IMR-90 (cell line): ENCODE data around the gene RBBP4. TPM values are rescaled to one million over a fixed set of nuclear protein-coding genes. Genes with fewer than 3 reads are reported as not detected.

ENCODE experiments used
- ATAC-seq: fragments of 200-7000 bp; cut with Tn5 transposase; 2 replicates; pipeline ENCODE4 v1.9.1; 2020; ENCODE audit warnings: low read depth, mild to moderate bottlenecking, moderate library complexity
- BruUV-seq: library from RNA; stranded (reverse); fragments of 400-500 nt; replicated peaks from 2 replicates; lab custom pipeline; 2021; lab: Mats Ljungman, UMichigan
- CTCF ChIA-PET: fragments of 300-600 bp; formaldehyde crosslinking; extraction: SDS; loops from one replicate; lab custom pipeline; 2021; ENCODE audit warnings: antibody characterized with exemption; lab: Yijun Ruan, JAX
- POLR2A ChIA-PET: fragments of 300-600 bp; sonication (Branson Sonifier 250); formaldehyde crosslinking; loops from one replicate; lab custom pipeline; 2022; ENCODE audit warnings: antibody characterized with exemption; ENCODE audit not compliant: unreplicated experiment; lab: Charles Lee
- DNase-seq: peaks from one replicate; pipeline ENCODE4 v3.0.0; 2013
- H2AFZ ChIP-seq: replicated peaks from 2 replicates; pipeline ENCODE3; 2013; ENCODE audit warnings: low read length, mild to moderate bottlenecking; ENCODE audit not compliant: poor library complexity
- H2AK5ac ChIP-seq: 2 replicates; pipeline ENCODE4 v1.6.1; 2013; ENCODE audit warnings: low read depth, low read length, inconsistent platforms
- H2AK9ac ChIP-seq: replicated peaks from 2 replicates; pipeline ENCODE3; 2013; ENCODE audit warnings: mild to moderate bottlenecking, low read depth, low read length, moderate library complexity; ENCODE audit not compliant: poor library complexity
- H2BK120ac ChIP-seq: 2 replicates; pipeline ENCODE4 v1.6.1; 2013; ENCODE audit warnings: low read depth, low read length, inconsistent platforms
- H2BK15ac ChIP-seq: 3 replicates; pipeline ENCODE4 v1.6.1; 2013; ENCODE audit warnings: low read depth, low read length, inconsistent platforms
- H2BK20ac ChIP-seq: 2 replicates; pipeline ENCODE4 v1.6.1; 2013; ENCODE audit warnings: low read depth, mild to moderate bottlenecking, inconsistent platforms, low read length, moderate library complexity
- H2BK5ac ChIP-seq: 2 replicates; pipeline ENCODE4 v1.6.1; 2013; ENCODE audit warnings: mild to moderate bottlenecking, low read depth, low read length, inconsistent platforms; ENCODE audit not compliant: poor library complexity, severe bottlenecking
- H3K14ac ChIP-seq: replicated peaks from 2 replicates; pipeline ENCODE4 v1.6.1; 2013; ENCODE audit warnings: low read depth, low read length, inconsistent platforms
- H3K18ac ChIP-seq: 2 replicates; pipeline ENCODE4 v1.6.1; 2013; ENCODE audit warnings: low read depth, low read length, control low read depth
- H3K23ac ChIP-seq: 2 replicates; pipeline ENCODE4 v1.6.1; 2013; ENCODE audit warnings: low read depth, low read length, inconsistent platforms
- H3K27ac ChIP-seq: 2 replicates; pipeline ENCODE4 v1.5.1; 2013; ENCODE audit warnings: mild to moderate bottlenecking, control low read depth, low read length; ENCODE audit not compliant: insufficient read depth
- H3K27me3 ChIP-seq: 2 replicates; pipeline ENCODE4 v1.6.1; 2013; ENCODE audit warnings: low read length; ENCODE audit not compliant: control insufficient read depth, insufficient read depth
- H3K36me3 ChIP-seq: 2 replicates; pipeline ENCODE4 v1.6.1; 2013; ENCODE audit warnings: low read length, mixed read lengths; ENCODE audit not compliant: control insufficient read depth, insufficient read depth
- H3K4ac ChIP-seq: 2 replicates; pipeline ENCODE4 v1.6.1; 2013; ENCODE audit warnings: low read depth, low read length, inconsistent platforms
- H3K4me1 ChIP-seq: 2 replicates; pipeline ENCODE4 v1.6.1; 2013; ENCODE audit warnings: low read length, mixed read lengths; ENCODE audit not compliant: control insufficient read depth, insufficient read depth
- H3K4me2 ChIP-seq: 2 replicates; pipeline ENCODE4 v1.6.1; 2013; ENCODE audit warnings: low read depth, mild to moderate bottlenecking, control low read depth, low read length, moderate library complexity
- H3K4me3 ChIP-seq: 2 replicates; pipeline ENCODE4 v1.5.1; 2013; ENCODE audit warnings: low read depth, mild to moderate bottlenecking, control low read depth, low read length, moderate library complexity; ENCODE audit not compliant: insufficient read depth
- H3K56ac ChIP-seq: 2 replicates; pipeline ENCODE4 v1.6.1; 2013; ENCODE audit warnings: low read length, inconsistent platforms; ENCODE audit not compliant: insufficient read depth; ENCODE audit errors: extremely low read depth
- H3K79me1 ChIP-seq, 2 experiments: 2 replicates each; pipeline ENCODE4 v1.6.1; 2013; ENCODE audit warnings: low read length in 2 of 2, inconsistent platforms in 1 of 2, low read depth in 1 of 2
- H3K9ac ChIP-seq: 2 replicates; pipeline ENCODE4 v1.6.1; 2013; ENCODE audit warnings: low read depth, low read length, control low read depth
- H3K9me1 ChIP-seq: 2 replicates; pipeline ENCODE4 v1.6.1; 2013; ENCODE audit warnings: low read length, inconsistent platforms; ENCODE audit not compliant: insufficient read depth
- H3K9me3 ChIP-seq: 2 replicates; pipeline ENCODE4 v1.6.1; 2013; ENCODE audit warnings: low read length; ENCODE audit not compliant: control insufficient read depth, insufficient read depth
- H4K20me1 ChIP-seq: 2 replicates; pipeline ENCODE4 v1.6.1; 2013; ENCODE audit warnings: low read length, inconsistent platforms; ENCODE audit not compliant: insufficient read depth
- H4K5ac ChIP-seq: 2 replicates; pipeline ENCODE4 v1.6.1; 2013; ENCODE audit warnings: mild to moderate bottlenecking, low read depth, low read length, control low read depth
- H4K8ac ChIP-seq, 2 experiments: 2 replicates each; pipeline ENCODE4 v1.6.1; 2013; ENCODE audit warnings: low read depth in 2 of 2, low read length in 2 of 2, control low read depth in 1 of 2, inconsistent platforms in 1 of 2
- H4K91ac ChIP-seq: 2 replicates; pipeline ENCODE4 v1.6.1; 2013; ENCODE audit warnings: low read depth, low read length, inconsistent platforms; ENCODE audit not compliant: insufficient read depth
- BHLHE40 ChIP-seq: fragments of 150-350 bp; IDR thresholded peaks from 2 replicates; pipeline ENCODE4 v1.6.1; 2016; ENCODE audit warnings: mild to moderate bottlenecking, low read depth, low read length
- CEBPB ChIP-seq: IDR thresholded peaks from 2 replicates; pipeline ENCODE4 v1.6.1; 2012; ENCODE audit warnings: low read depth, low read length, improper control_type of control experiment
- NFE2L2 ChIP-seq: fragments of 150-350 bp; IDR thresholded peaks from 2 replicates; pipeline ENCODE4 v1.6.1; 2016; ENCODE audit warnings: low read depth, mild to moderate bottlenecking, low read length
- POLR2A ChIP-seq: IDR thresholded peaks from 2 replicates; pipeline ENCODE4 v1.6.1; 2012; ENCODE audit warnings: mild to moderate bottlenecking, low read depth, low read length
- WGBS, 2 experiments: methylation state at CpG; one replicate each; pipeline versions ENCODE4 v1.1.5 to v1.1.7; 2013; ENCODE audit warnings: missing lambda C conversion rate in 2 of 2; ENCODE audit not compliant: insufficient read length in 1 of 2; ENCODE audit errors: extremely low coverage in 2 of 2; 5-methylcytosine and 5-hydroxymethylcytosine counted together
- dilution Hi-C: fragments of 300-500 bp; cut with HindIII; formaldehyde crosslinking; loops from one replicate; pipeline ENCODE4 v1.14.3; 2018; ENCODE audit warnings: low sequenced_read_pairs; ENCODE audit not compliant: unreplicated experiment
- in situ Hi-C: fragments of 300-500 bp; cut with MboI; formaldehyde crosslinking; loops from 3 replicates; pipeline ENCODE4 v1.14.3; 2019; ENCODE audit warnings: low sequenced_read_pairs, inconsistent platforms, mixed read lengths
- intact Hi-C: fragments of 100-400 bp; cut with micrococcal nuclease; formaldehyde crosslinking; loops from 2 replicates; pipeline ENCODE4 v1.10.0; 2022
- polyA plus RNA-seq, 3 experiments: library from polyadenylated mRNA; depleted of rRNA; stranded (reverse); fragments of >200 nt; gene quantifications; 2 replicates each; pipeline ENCODE4 v1.2.3, GENCODE V29; 2012; ENCODE audit warnings: low replicate concordance in 1 of 3
- total RNA-seq: library from RNA; depleted of rRNA; stranded (reverse); fragments of >200 nt; gene quantifications from 2 replicates; pipeline ENCODE4 v1.2.3, GENCODE V29; 2012

Gene RBBP4
- total and polyA plus RNA-seq, 2 of the 4 experiments (the other 2 are of a cell fraction) = 82.9 to 161 TPM

GRCh38 chr1:32725615-32725982 lies 74.6 kb downstream of the RBBP4 start:
- DNase-seq (no peak), ATAC-seq (no peak)
- CTCF ChIA-PET = interaction anchor here (0.6 to 1.1 kb wide), 2 partner anchors 13 to 60 kb away, joined by 3 to 10 read pairs; no protein-coding TSS in a partner anchor
- dilution Hi-C loops = no loop called here
- peak overlapping the region; percentile 88 for H3K4ac ChIP-seq
- H3K4me1 ChIP-seq = peaks cover 13% of the 10 kb centered on the region
- H3K4me3 ChIP-seq = no peak overlapping the region
- peak overlapping the region; percentile 55; the same call in 1 of the 2 replicates for H3K23ac ChIP-seq
- no peaks in the 10 kb centered on the region for H3K36me3 ChIP-seq
- intact Hi-C loops = no loop called here
- peak overlapping the region; percentile 53; the same call in 1 of the 2 replicates for H3K27ac ChIP-seq
- POLR2A ChIA-PET = no interaction called here
- peak overlapping the region; percentile 86 for H2AK5ac ChIP-seq
- peak overlapping the region; percentile 41 for H3K4me2 ChIP-seq
- peaks cover 15% of the 10 kb centered on the region for H3K9me1 ChIP-seq
- H3K18ac ChIP-seq = peak overlapping the region; percentile 92
- H3K9ac ChIP-seq = no peak overlapping the region
- peak overlapping the region; percentile 80 for H2AK9ac ChIP-seq
- H4K20me1 ChIP-seq = no peaks in the 10 kb centered on the region
- H3K56ac ChIP-seq = no peak overlapping the region
- no TSS peak for BruUV-seq
- TF ChIP-seq BHLHE40 = no peak
- 0 out of 2 replicates have a peak, but pooled peaks have one; percentile 16 for TF ChIP-seq CEBPB
- TF ChIP-seq NFE2L2 = no peak
- no peak for TF ChIP-seq POLR2A
- H2AFZ ChIP-seq = peak overlapping the region; percentile 80
- H3K9me3 ChIP-seq = no peaks in the 10 kb centered on the region
- 100% methylated on average over 1 of the region's 3 CpGs; no CpG with 5 or more reads in 1 of the 2 experiments for WGBS, 2 experiments
- H2BK20ac ChIP-seq = peak overlapping the region; percentile 92
- peak overlapping the region; percentile 95 for H4K91ac ChIP-seq
- H2BK15ac ChIP-seq = peak overlapping the region; percentile 88; the same call in 2 of the 3 replicates
- peak overlapping the region; percentile 79 to 89 for H4K8ac ChIP-seq
- peak overlapping the region; percentile 54 for H2BK5ac ChIP-seq
- peak overlapping the region; percentile 61 for H3K14ac ChIP-seq
- H4K5ac ChIP-seq = peak overlapping the region; percentile 89
- no peaks in the 10 kb centered on the region for H3K79me1 ChIP-seq
- peak overlapping the region; percentile 87 for H2BK120ac ChIP-seq
- no peaks in the 10 kb centered on the region for H3K27me3 ChIP-seq
- in situ Hi-C loops = no loop called here
